GM18499 (cell line): ENCODE results near the gene RNF144A.

Experiments
- ATAC-seq: cut with Tn5 transposase; IDR thresholded peaks from one replicate; pipeline ENCODE4 v1.9.1; 2021; ENCODE audit warnings: moderate number of reproducible peaks; ENCODE audit not compliant: insufficient read depth, unreplicated experiment

Gene RNF144A

DNA sequence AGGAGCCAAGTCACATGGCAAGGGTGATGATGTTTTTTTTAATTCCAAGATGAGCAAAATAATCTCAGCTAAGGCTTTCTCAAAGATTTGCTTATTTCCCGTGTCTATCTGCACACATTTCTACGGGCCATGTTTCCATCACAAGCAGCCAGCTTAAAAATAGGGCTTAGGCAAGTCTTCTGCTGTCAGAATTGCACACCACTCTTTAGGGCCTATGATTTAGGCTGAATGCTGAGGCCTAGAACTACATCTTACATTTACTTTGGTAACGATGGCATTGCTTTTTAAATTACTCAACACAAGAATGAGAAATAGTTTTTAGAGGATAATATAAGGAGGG lies 144.2 kb downstream of the RNF144A start:
- no peak for ATAC-seq

DNA sequence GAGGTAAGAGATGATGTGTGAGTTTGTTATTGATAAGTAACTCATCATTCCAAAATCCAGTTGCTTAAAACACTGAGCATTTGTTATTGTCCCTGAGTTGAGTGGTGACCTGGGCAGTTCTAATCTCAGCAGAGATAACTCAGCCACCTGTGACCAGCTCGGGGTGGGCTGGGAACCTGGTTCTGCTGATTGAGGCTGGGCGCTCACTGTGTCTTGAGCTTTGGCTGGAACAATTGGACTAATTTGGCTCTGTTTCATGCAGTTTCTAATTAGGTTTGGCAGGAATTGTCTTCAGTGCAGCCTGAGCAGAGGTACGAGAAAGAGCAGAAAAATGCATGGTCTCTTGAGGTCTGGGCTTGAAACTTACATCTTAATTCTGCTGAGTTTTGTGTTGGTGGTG lies 144.7 kb downstream of the RNF144A start:
- ATAC-seq: no peak

DNA sequence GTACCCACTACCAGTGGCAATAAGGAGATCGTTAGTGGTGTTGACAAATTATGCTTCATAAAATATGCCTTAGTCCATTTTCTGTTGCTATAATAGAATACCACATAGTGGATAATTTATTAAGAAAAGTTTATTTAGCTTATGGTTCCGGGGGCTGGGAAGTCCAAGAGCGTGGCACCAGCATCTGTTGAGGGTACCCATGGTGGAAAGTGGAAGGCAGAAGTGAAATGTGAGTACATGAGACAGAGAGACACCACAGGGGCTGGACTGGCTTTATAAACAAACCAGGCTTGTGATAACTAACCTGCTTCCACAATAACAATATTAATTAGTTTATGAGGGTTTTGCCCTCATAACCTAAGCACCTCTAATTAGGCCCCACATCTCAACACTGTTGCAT lies 146.6 kb downstream of the RNF144A start:
- ATAC-seq: no peak

DNA sequence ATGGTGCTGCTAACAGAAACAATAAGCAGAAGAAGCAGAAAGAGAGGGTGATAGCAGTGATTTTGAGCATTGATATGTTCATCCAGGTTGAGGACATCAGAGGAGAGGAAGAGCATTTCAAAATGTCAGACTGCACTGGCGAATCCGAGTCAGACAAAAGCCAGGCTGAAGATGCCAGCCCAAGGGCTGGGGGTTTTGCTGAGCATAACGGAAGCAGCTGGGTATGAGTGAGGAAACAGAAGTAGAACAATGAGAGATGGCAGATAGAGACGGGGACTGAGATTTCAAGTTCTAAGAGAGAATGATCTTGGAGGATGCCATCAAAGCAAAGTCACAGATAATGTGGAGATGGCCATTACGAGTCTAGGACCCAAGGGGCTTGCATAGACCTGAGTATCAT lies 151.2 kb downstream of the RNF144A start:
- no peak for ATAC-seq

DNA sequence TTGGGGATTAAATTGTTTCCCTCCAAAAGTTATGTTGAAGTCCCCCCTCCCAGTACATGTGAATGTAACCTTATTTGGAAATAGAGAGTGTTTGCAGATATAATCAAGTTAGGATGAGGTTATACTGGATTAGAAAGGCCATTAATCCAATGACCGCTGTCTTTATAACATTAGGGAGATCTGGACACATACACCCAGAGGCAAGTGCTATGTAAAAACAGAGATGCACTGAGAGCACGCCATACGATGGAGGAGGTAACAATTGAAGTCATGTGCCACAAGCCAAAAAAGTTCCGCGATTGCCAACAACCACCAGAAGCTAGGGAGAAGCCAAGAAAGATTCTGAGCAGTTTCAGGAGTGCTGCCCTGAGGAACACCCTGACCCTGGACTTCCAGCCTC lies 153.3 kb downstream of the RNF144A start:
- no peak for ATAC-seq

DNA sequence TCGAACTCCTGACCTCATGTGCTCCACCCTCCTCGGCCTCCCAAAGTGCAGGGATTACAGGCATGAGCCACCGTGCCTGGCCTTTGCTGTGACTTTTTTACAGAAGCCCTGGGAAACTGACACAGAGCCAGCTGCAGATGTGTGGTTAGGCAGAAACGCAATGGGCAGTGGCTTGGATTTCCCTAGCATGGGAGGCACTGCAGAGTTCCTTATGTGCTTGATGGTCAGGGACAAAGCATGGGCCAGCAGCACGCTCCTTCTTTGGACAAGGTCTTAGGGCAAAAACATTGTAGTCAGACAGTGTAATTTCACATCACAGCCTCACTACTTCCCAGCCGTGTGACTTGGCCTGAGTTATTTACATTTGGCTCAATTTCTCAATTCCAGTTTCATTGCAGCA lies 153.9 kb downstream of the RNF144A start:
- ATAC-seq: no peak

DNA sequence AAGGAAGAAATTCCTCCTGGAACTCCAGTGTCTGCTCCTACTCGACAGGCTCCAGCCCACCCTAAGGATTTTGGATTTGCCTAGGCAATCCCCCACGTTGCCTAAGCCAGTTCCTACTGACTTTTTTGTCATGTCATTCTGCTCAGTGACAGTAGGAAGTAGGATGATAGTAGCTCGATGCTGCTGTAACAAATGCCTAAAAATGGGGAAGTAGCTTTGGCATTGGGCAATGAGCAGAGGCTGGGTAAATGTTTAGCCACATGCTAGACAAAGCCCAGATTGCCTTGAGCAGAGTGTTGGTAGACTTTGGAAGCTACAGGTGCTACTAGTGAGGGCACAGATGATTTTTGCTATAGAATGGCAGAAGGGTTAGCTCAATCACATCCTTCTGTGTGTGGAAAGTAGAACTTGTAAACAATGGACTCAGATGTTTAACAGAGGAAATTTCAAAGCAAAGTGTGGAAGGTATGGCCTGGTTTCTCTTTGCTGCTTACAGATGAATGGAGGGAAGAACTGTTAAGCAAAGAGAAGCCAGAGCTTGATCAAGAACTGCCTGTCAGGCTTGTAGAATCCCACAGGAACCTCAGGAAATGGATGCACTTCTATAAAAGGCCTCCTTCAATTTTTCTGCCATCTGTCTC lies 154.8 kb downstream of the RNF144A start:
- ATAC-seq: no peak

DNA sequence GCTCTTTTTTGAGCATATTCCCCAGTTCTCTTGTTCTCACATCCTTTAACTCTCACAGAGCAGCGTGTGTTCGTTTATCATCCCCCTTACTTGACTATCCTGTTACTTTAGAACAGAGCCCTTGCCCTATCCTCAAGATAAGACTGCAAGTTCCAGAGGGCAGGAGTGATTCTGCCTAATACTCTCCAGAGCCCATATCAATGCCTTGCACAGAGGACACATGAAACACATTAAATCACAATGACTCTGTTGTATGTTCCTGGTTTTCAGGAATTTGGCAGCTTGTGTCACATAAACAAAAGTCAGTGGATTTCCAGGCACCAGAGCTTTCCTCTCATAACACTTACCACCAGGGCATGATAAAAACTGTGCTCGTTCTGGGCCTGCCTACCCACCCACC lies 156.7 kb downstream of the RNF144A start:
- ATAC-seq: no peak

DNA sequence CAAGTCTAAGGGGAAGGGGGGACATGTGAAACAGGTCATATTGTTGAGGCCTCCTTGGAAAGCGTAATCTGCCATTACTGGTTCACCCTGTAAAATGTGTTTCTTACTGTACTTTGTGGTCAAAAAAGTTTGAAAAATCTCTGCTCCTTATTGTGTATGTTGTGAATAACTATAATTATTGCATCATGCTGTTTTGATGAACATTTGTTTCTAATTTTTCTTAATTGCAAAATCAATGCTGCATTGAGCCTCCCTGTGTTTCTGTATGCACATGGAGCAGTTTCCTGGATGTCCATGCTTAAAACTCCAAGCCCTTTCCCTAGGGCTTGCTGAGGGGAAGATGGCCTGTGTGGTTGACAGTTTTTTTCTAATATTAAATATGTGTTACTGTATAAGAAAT lies 158.6 kb downstream of the RNF144A start:
- no peak for ATAC-seq

DNA sequence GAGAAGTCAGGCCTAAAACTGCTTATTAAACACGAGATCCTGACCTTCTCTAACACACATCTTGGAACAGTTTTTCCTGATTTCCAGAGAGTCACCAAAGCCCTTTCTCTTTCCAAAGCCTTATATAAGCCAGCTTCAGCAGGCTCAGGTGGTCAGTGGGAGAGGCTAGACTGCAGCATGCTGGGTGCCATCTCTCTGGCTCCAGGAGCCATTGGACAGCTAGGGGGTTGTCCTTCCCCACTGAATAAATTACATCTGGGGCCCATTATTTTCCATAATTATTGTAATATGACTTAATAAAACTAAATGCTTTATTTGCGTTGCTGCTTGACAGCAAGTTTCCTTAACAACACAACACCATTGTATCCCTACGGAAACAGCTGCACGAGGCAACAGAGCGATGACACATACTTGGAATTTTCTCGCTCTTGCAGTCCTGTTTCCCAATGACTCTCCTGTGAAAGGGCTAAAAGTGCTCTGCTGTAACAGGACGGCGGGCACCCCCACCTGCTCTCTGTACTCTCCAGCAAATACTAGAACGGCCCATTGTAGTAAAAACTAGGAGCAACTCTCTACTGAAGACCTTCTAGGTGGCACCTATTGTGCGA lies 160.6 kb downstream of the RNF144A start:
- ATAC-seq: no peak

DNA sequence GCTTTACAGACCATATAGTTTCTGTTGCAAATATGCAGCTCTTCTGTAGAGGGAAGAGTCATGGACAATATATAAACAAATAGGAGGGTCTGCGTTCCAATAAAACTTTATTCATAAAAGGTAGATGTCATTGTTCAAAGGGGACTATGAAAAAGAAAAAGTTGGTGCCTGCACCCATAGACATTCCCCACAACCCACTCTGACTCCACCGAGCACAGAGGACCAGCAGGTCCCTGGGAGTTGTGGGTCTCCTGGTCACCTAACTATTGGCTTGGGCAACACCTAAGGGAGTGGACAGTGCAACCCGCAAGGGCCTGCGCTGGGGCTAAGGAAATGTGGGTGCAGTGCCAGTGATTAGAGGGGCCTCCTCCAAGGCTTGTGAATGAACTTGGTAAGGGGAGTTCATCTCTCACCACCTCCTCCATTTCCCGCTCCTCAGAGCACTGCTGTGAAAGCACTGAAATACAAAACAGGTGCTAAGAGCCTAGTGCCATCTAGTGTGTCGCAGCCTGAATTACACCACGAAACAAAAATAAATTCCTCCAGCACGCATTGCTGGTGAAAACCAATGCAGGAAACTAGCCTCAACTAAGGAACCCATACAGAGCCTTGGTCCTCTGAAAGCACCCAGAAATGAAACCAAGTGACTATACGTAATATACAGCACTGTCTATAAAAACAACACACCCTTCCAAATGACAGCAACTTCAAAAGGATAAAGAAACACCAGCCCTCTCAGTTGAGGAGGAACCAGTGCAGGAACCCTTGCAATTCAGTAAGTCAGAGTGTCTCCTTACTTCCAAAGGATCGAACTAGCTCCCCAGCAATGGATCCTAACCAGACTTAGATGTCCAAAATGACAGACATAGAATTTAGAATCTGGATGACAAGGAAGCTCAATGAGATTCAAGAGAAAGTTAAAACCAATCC lies 166.6 kb downstream of the RNF144A start:
- ATAC-seq: no peak

DNA sequence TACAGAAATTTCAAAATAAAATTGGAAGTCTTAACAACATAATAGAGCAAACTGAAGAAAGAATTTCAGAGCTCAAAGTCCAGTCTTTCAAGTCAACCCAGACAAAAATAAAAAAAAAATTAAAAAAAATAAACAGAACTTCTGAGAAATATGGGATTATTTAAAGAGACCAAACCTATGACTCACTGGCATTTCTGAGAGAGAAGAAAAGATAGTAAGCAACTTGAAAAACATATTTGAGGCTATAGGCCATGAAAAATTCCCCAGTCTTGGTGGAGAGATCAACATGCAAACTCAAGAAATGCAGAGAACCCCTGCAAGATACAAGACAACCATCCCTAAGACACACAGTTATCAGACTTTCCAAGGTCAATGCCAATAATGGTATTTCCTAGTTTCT lies 167.4 kb downstream of the RNF144A start:
- no peak for ATAC-seq

DNA sequence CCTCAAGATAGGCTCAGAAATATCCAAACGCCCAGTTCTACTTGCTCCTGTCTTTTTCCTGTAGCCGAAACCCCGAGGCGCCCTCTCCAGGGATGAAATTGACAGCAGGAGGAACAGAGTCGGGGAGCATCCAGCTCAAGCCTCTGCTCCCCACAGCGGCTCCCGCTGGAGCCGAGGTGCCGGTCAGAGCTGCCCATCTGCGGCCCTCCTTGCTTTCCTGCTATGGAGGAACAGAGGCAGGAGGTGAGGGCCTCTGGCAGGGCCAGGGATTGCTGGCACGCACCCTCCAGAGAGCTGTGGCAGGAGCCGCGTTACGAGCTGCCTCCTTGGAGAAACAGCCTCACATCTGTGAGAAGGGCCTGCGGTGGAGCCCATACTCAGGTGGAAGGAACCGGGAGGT lies 172.1 kb downstream of the RNF144A start:
- no peak for ATAC-seq

DNA sequence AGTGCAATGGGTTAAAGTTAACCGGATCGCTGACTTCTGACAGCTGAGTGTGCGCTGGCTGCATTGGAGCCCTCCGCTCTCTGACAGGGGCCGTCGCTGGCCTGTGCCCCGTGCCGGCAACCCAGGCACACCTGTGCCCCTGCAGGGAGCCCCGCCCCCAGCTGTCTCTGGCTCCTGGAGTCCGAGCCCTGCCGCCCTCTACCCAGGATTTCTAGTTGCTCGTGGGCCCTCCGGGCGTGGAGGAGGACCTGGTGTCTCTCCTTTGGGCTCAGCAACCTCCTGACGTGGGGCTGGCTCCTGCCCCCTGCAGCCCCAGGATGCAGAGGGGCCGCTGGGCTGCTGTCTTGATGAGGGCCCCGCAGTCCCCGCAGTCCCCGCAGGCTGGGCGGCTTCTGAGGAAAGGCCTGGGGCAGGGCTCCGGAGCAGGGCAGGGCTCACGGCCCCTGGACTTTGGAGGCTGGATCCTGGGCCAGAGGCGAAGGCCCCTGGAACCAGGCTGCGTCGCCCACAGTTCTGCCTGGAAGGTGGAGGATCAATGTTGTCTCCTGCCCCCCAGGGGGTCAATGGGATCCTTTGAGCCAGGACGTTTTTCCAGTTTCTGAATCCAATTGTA lies 172.8 kb downstream of the RNF144A start:
- no peak for ATAC-seq

DNA sequence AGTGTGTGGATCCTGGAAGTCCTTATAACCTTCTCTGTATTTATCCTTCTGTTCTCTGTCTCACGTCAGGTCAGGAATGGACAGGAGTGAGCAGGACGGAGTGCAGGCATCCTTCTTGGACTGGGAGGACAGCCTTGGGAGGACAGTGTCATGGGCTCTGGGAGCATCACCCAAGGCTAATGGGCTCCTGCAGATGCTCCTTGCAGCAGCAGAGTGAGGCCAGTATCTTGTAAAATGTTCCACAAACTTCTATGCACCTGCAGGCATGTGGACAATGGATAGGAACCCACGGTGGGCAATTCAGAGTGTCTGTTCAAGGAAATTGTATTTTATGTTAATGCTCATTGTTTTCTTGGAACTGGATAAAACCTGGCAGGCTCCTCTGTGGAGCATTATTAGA lies 176.2 kb downstream of the RNF144A start:
- no peak for ATAC-seq
